ENCODE measurements around the gene CCT5.

DNA sequence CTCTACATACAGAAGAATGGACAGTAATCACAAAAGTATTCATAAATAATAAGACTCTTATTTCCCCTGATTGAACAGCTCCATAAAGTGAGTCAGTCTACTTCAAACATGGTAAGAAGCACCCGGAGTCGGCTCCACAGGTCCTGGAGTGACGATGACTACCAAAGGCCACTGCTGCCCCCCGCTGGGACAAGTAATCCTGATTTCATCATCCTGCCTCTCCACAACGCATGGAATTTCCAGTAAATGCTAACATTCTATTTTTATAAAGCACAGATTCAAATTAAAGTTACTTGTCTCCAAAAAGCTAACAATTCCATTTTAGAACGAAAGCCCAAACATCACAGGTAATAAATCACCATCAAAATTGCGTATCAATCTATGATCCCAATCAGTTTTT, 16.6 kb upstream of the CCT5 start:
- TF ChIP-seq POLR2AphosphoS5 (IDR thresholded peaks at IDR 0.05) (no peak), POLR2A (IDR thresholded peaks at IDR 0.05) (no peak), EP300 (IDR thresholded peaks at IDR 0.05) (no peak)
- TF ChIP-seq, protein P1, sequence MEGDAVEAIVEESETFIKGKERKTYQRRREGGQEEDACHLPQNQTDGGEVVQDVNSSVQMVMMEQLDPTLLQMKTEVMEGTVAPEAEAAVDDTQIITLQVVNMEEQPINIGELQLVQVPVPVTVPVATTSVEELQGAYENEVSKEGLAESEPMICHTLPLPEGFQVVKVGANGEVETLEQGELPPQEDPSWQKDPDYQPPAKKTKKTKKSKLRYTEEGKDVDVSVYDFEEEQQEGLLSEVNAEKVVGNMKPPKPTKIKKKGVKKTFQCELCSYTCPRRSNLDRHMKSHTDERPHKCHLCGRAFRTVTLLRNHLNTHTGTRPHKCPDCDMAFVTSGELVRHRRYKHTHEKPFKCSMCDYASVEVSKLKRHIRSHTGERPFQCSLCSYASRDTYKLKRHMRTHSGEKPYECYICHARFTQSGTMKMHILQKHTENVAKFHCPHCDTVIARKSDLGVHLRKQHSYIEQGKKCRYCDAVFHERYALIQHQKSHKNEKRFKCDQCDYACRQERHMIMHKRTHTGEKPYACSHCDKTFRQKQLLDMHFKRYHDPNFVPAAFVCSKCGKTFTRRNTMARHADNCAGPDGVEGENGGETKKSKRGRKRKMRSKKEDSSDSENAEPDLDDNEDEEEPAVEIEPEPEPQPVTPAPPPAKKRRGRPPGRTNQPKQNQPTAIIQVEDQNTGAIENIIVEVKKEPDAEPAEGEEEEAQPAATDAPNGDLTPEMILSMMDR (IDR thresholded peaks at IDR 0.05): no peak
